Omental fat pad (tissue), 4 donors: ENCODE measurements around the gene TMEM81. TPM values are rescaled to one million over a fixed set of nuclear protein-coding genes. Genes with fewer than 3 reads are reported as not detected.

Experiments
- ATAC-seq: fragments of 150-250 bp; one replicate; pipeline ENCODE4 v1.9.1; 2016; ENCODE audit warnings: mild to moderate bottlenecking, moderate library complexity; ENCODE audit not compliant: low FRiP score
- DNase-seq: peaks from one replicate; pipeline ENCODE4 v3.0.0-alpha.2; 2019; ENCODE audit warnings: low spot score
- total RNA-seq, 4 donors: library from RNA; depleted of rRNA; stranded (reverse); fragments of >200 nt; gene quantifications; one replicate each; pipeline ENCODE4 v1.1.0, GENCODE V29; 2016
- TF ChIP-seq, protein P1 (sequence below), 3 donors: fragments of 450-650 bp; IDR thresholded peaks; one replicate each; pipeline ENCODE4 v1.5.1; 2016 to 2017; ENCODE audit warnings: antibody characterized with exemption in 3 of 3, mild to moderate bottlenecking in 3 of 3, moderate library complexity in 2 of 3

TMEM81 gene, protein sequence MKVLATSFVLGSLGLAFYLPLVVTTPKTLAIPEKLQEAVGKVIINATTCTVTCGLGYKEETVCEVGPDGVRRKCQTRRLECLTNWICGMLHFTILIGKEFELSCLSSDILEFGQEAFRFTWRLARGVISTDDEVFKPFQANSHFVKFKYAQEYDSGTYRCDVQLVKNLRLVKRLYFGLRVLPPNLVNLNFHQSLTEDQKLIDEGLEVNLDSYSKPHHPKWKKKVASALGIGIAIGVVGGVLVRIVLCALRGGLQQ
- total RNA-seq: 1 to 10 TPM; 1.6 to 3.2 (median 2.3) TPM

DNA sequence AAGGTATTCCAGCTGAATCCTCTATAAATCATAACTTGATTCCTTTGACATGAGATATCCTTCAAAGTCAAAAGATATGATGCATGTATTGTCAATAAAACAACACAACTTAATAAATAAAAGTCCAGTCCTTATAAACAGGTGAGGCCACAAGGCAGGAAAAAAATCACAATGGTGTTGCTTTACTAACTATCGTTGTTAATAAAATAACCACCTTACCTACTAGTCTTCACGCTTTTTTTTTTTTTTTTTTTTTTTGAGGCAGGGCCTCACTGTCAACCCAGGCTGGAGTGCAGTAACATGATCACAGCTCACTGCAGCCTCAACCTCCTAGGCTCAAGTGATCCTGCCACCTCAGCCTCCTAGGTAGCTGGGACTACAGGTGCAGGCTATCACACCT is at the start of gene TMEM81:
TSS of gene TMEM81 (minus strand) at position 101 of the 400 bp plus-strand sequence. CDS start 140 bp downstream, outside the sequence.
- no peak for DNase-seq
- ATAC-seq: no peak
- TF ChIP-seq, protein P1, sequence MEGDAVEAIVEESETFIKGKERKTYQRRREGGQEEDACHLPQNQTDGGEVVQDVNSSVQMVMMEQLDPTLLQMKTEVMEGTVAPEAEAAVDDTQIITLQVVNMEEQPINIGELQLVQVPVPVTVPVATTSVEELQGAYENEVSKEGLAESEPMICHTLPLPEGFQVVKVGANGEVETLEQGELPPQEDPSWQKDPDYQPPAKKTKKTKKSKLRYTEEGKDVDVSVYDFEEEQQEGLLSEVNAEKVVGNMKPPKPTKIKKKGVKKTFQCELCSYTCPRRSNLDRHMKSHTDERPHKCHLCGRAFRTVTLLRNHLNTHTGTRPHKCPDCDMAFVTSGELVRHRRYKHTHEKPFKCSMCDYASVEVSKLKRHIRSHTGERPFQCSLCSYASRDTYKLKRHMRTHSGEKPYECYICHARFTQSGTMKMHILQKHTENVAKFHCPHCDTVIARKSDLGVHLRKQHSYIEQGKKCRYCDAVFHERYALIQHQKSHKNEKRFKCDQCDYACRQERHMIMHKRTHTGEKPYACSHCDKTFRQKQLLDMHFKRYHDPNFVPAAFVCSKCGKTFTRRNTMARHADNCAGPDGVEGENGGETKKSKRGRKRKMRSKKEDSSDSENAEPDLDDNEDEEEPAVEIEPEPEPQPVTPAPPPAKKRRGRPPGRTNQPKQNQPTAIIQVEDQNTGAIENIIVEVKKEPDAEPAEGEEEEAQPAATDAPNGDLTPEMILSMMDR (IDR thresholded peaks at IDR 0.05): no peak

- no peak for ATAC-seq
- TF ChIP-seq, protein P1 (IDR thresholded peaks at IDR 0.05): no peak
- DNase-seq: no peak
These were observed 49.0 kb upstream of the TMEM81 start for GRCh38 chr1:205133287-205133686.

- ATAC-seq (no peak), DNase-seq (no peak)
- TF ChIP-seq, protein P1 (IDR thresholded peaks at IDR 0.05): no peak
These were observed 45.3 kb upstream of the TMEM81 start for GRCh38 chr1:205129447-205130029.

DNA sequence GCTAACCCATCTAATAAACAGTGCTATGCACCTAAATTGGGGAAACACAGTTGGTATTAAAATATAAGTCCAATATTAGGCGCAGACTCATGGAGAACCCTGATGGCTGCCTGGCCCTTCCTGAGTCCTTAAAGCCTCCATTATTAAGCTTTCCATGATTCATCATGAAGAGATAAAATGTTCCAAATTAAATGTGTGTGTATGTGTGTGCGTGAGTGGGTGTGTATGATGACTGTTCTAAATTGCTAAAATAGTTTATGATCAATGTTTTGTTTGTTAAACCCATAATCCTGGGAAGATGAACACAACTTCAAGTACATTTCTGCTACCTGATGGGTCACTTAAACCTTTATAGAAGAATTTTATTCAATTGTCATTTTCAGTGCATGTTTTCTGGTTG is 43.8 kb upstream of the TMEM81 start:
- no peak for ATAC-seq
- TF ChIP-seq, protein P1 (IDR thresholded peaks at IDR 0.05): no peak
- DNase-seq: no peak

GRCh38 chr1:205127646-205128045 is 43.4 kb upstream of the TMEM81 start:
- TF ChIP-seq, protein P1 (IDR thresholded peaks at IDR 0.05): no peak
- ATAC-seq: no peak
- no peak for DNase-seq

DNA sequence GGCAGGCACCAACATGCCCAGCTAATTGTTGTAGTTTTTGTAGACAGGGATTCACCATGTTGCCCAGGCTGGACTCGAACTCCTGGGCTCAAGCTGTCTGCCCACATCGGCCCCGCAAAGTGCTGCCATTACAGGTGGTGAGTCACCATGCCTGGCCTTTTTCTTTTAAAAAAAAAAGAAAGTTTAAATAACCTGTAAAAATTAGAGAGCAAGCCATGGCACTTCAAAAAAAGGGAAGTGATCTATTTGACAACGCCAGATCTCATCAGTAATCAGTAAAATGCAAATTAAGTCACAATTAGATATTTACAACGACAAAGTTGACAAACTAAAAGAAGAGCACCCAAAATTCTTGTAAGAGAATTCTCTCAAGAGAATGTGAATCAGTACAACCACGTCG is 40.5 kb upstream of the TMEM81 start:
- no peak for ATAC-seq
- TF ChIP-seq, protein P1 (IDR thresholded peaks at IDR 0.05): no peak
- no peak for DNase-seq

DNA sequence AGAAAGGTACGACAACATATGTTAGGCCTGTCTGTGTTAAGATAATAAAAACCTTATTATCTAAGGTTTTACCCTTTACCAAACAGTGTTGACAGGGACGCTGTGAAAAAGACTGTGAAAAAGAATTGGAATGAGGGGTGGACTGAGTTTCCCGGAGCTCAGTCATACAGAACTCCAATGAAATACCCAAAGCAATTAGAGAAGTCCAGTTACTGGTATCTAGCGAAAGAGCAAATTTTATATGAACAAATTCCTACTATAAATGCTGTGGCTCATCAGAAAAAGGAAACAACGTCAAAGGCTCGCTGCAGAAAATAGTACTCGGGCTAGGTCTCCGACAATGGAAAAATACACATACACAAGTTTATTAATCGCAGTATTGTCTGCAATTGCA is 38.2 kb upstream of the TMEM81 start:
- no peak for DNase-seq
- TF ChIP-seq, protein P1 (IDR thresholded peaks at IDR 0.05): no peak
- ATAC-seq: peak; percentile 16
